ENCODE measurements around the gene OPCML.
A peak's percentile ranks its signal among the peaks of the same experiment; 100 is the strongest.

Gene OPCML

GRCh38 chr11:132686886-132687285 lies 845.4 kb downstream of the OPCML start:
- no peak for DNase-seq

GRCh38 chr11:132685174-132685611 lies 847.1 kb downstream of the OPCML start:
- DNase-seq: peak; percentile 4

- no peak for DNase-seq
These were observed 848.7 kb downstream of the OPCML start for GRCh38 chr11:132683602-132684001.

GRCh38 chr11:132681971-132682370 lies 850.3 kb downstream of the OPCML start:
- DNase-seq: no peak

GRCh38 chr11:132680584-132680983 lies 851.7 kb downstream of the OPCML start:
- DNase-seq: no peak

GRCh38 chr11:132674151-132674550 lies 858.1 kb downstream of the OPCML start:
- DNase-seq: no peak

GRCh38 chr11:132671851-132672370 lies 860.4 kb downstream of the OPCML start:
- no peak for DNase-seq

GRCh38 chr11:132670921-132671675 lies 861.2 kb downstream of the OPCML start:
- DNase-seq: no peak

GRCh38 chr11:132669949-132670348 lies 862.4 kb downstream of the OPCML start:
- DNase-seq: no peak

- no peak for DNase-seq
These were observed 867.1 kb downstream of the OPCML start for GRCh38 chr11:132665205-132665604.

GRCh38 chr11:132658696-132659095 lies 873.6 kb downstream of the OPCML start:
- no peak for DNase-seq

- no peak for DNase-seq
These were observed 874.3 kb downstream of the OPCML start for GRCh38 chr11:132658004-132658403.

GRCh38 chr11:132655187-132655855 lies 877.0 kb downstream of the OPCML start:
- DNase-seq: no peak

- DNase-seq: no peak
These were observed 879.1 kb downstream of the OPCML start for GRCh38 chr11:132653237-132653636.

- DNase-seq: no peak
These were observed 881.2 kb downstream of the OPCML start for GRCh38 chr11:132650969-132651720.

GRCh38 chr11:132649277-132649676 lies 883.0 kb downstream of the OPCML start:
- DNase-seq: no peak

GRCh38 chr11:132648851-132649250 lies 883.5 kb downstream of the OPCML start:
- no peak for DNase-seq

GRCh38 chr11:132646890-132647289 lies 885.4 kb downstream of the OPCML start:
- no peak for DNase-seq

GRCh38 chr11:132644520-132645239 lies 887.6 kb downstream of the OPCML start:
- DNase-seq: no peak

- DNase-seq: no peak
These were observed 889.1 kb downstream of the OPCML start for GRCh38 chr11:132643239-132643638.

GRCh38 chr11:132640952-132641351 lies 891.3 kb downstream of the OPCML start:
- DNase-seq: no peak

GRCh38 chr11:132639986-132640385 lies 892.3 kb downstream of the OPCML start:
- no peak for DNase-seq

GRCh38 chr11:132639403-132639802 lies 892.9 kb downstream of the OPCML start:
- DNase-seq: no peak

Measured in activated CD4-positive, alpha-beta T cell treated with anti-CD3 and anti-CD28 coated beads for 48 hours (primary cell).